Measurements from ENCODE around the gene FOCAD. TPM values are rescaled to one million over a fixed set of nuclear protein-coding genes. Genes with fewer than 3 reads are reported as not detected.

FOCAD gene
- total RNA-seq, 4 donors from 2014 or later, result 24.0 to 64.5 (median 33.1) TPM

GRCh38 chr9:20732118-20732517 lies 48.1 kb downstream of the FOCAD start:
- no peak overlapping the region for H3K27ac ChIP-seq
- no peaks in the 10 kb centered on the region for H3K36me3 ChIP-seq
- DNase-seq (ENCODE audit: low spot score in 2 of 2), result no peak
- H3K4me1 ChIP-seq, result no peaks in the 10 kb centered on the region
- H3K27me3 ChIP-seq, result no peaks in the 10 kb centered on the region
- no peak for TF ChIP-seq EP300 (IDR thresholded peaks at IDR 0.05)
- TF ChIP-seq, protein P1, sequence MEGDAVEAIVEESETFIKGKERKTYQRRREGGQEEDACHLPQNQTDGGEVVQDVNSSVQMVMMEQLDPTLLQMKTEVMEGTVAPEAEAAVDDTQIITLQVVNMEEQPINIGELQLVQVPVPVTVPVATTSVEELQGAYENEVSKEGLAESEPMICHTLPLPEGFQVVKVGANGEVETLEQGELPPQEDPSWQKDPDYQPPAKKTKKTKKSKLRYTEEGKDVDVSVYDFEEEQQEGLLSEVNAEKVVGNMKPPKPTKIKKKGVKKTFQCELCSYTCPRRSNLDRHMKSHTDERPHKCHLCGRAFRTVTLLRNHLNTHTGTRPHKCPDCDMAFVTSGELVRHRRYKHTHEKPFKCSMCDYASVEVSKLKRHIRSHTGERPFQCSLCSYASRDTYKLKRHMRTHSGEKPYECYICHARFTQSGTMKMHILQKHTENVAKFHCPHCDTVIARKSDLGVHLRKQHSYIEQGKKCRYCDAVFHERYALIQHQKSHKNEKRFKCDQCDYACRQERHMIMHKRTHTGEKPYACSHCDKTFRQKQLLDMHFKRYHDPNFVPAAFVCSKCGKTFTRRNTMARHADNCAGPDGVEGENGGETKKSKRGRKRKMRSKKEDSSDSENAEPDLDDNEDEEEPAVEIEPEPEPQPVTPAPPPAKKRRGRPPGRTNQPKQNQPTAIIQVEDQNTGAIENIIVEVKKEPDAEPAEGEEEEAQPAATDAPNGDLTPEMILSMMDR (IDR thresholded peaks at IDR 0.05), result no peak
- no peak for TF ChIP-seq POLR2A (IDR thresholded peaks at IDR 0.05)
- no peak for TF ChIP-seq POLR2AphosphoS5 (IDR thresholded peaks at IDR 0.05)
- H3K4me3 ChIP-seq, result no peak overlapping the region
- WGBS, result 77% methylated on average over 4 of the region's 4 CpGs
- no peaks in the 10 kb centered on the region for H3K9me3 ChIP-seq

GRCh38 chr9:20734275-20734674 lies 50.2 kb downstream of the FOCAD start:
- Histone ChIP-seq H3K27ac (no peak overlapping the region), H3K36me3 (peaks cover 7% of the 10 kb centered on the region), H3K27me3 (no peaks in the 10 kb centered on the region), H3K4me3 (no peak overlapping the region), H3K4me1 (no peaks in the 10 kb centered on the region), H3K9me3 (no peaks in the 10 kb centered on the region)
- 79% methylated on average over 1 of the region's 1 CpG for WGBS
- no peak for DNase-seq (ENCODE audit: low spot score in 2 of 2)
- no peak for TF ChIP-seq EP300 (IDR thresholded peaks at IDR 0.05)
- TF ChIP-seq POLR2A (IDR thresholded peaks at IDR 0.05), result no peak
- no peak for TF ChIP-seq POLR2AphosphoS5 (IDR thresholded peaks at IDR 0.05)
- TF ChIP-seq, protein P1 (IDR thresholded peaks at IDR 0.05), result no peak

DNA sequence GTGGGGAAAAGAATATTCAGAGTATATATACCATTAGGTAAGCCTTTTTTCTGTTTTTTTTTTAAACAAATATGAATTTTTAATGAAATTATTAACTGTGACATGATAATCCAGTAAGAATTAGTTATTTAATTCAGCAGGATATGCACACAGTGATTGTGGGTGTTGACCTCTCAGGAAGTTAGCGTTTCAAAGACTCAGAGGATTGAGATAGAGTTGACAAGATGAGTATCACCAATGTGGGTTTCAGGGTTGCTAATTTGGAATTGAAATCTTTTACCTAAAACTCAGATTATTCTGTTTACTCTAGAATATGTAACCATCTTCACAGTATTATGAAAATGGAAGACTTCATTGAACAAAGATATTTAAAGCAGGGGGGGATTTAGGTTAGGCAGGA lies 56.2 kb downstream of the FOCAD start:
- 88% methylated on average over 1 of the region's 1 CpG for WGBS

GRCh38 chr9:20740929-20741582 lies 57.0 kb downstream of the FOCAD start:
- TF ChIP-seq, protein P1 (IDR thresholded peaks at IDR 0.05), result no peak
- TF ChIP-seq EP300 (IDR thresholded peaks at IDR 0.05), result no peak
- no peak for TF ChIP-seq POLR2A (IDR thresholded peaks at IDR 0.05)
- no peak for TF ChIP-seq POLR2AphosphoS5 (IDR thresholded peaks at IDR 0.05)
- Histone ChIP-seq H3K9me3 (no peaks in the 10 kb centered on the region), H3K27me3 (no peaks in the 10 kb centered on the region), H3K36me3 (peaks cover 9% of the 10 kb centered on the region), H3K27ac (no peak overlapping the region), H3K4me1 (no peaks in the 10 kb centered on the region), H3K4me3 (no peak overlapping the region)
- 95% methylated on average over 2 of the region's 2 CpGs for WGBS
- DNase-seq (ENCODE audit: low spot score in 2 of 2), result no peak

More for the DNA sequence above, 56.2 kb downstream of the FOCAD start:
- H3K4me1 ChIP-seq, result no peaks in the 10 kb centered on the region
- peaks cover 9% of the 10 kb centered on the region for H3K36me3 ChIP-seq
- no peak for DNase-seq (ENCODE audit: low spot score in 2 of 2)
- no peaks in the 10 kb centered on the region for H3K9me3 ChIP-seq
- no peak for TF ChIP-seq EP300 (IDR thresholded peaks at IDR 0.05)
- TF ChIP-seq POLR2AphosphoS5 (IDR thresholded peaks at IDR 0.05), result no peak
- TF ChIP-seq POLR2A (IDR thresholded peaks at IDR 0.05), result no peak
- TF ChIP-seq, protein P1 (IDR thresholded peaks at IDR 0.05), result no peak
- H3K4me3 ChIP-seq, result no peak overlapping the region
- H3K27ac ChIP-seq, result no peak overlapping the region
- no peaks in the 10 kb centered on the region for H3K27me3 ChIP-seq

GRCh38 chr9:20742833-20743232 lies 58.8 kb downstream of the FOCAD start:
- no peak for DNase-seq (ENCODE audit: low spot score in 2 of 2)
- Histone ChIP-seq H3K4me3 (no peak overlapping the region), H3K27me3 (no peaks in the 10 kb centered on the region), H3K36me3 (peaks cover 9% of the 10 kb centered on the region), H3K27ac (no peak overlapping the region), H3K4me1 (no peaks in the 10 kb centered on the region), H3K9me3 (no peaks in the 10 kb centered on the region)
- TF ChIP-seq, protein P1 (IDR thresholded peaks at IDR 0.05), result no peak
- no peak for TF ChIP-seq POLR2A (IDR thresholded peaks at IDR 0.05)
- TF ChIP-seq EP300 (IDR thresholded peaks at IDR 0.05), result no peak
- TF ChIP-seq POLR2AphosphoS5 (IDR thresholded peaks at IDR 0.05), result no peak
- 97% methylated on average over 3 of the region's 3 CpGs for WGBS
